Astrocyte (in vitro differentiated cells and primary cell): ENCODE measurements around the gene PRDM10. TPM values are rescaled to one million over a fixed set of nuclear protein-coding genes. Genes with fewer than 3 reads are reported as not detected.

Experiments used
- DNase-seq: peaks from one replicate; pipeline ENCODE4 v3.0.0-alpha.2; 2010; ENCODE audit warnings: low read depth
- FAIRE-seq: peaks from 2 replicates; lab custom pipeline; 2011; peaks lifted over from hg19 to GRCh38; lab: Jason Lieb, UNC
- H2AFZ ChIP-seq: 2 replicates; pipeline ENCODE4 v1.6.0; 2012; ENCODE audit warnings: low read depth, low read length, inconsistent platforms
- H3K27ac ChIP-seq: 2 replicates; pipeline ENCODE4 v1.5.1; 2011; ENCODE audit warnings: low read depth, low read length, inconsistent platforms
- H3K27me3 ChIP-seq: 2 replicates; pipeline ENCODE4 v1.6.0; 2011; ENCODE audit warnings: low read length, inconsistent platforms; ENCODE audit not compliant: insufficient read depth
- H3K36me3 ChIP-seq: 2 replicates; pipeline ENCODE4 v1.5.1; 2011; ENCODE audit warnings: low read length, inconsistent platforms; ENCODE audit not compliant: insufficient read depth
- H3K4me1 ChIP-seq: 2 replicates; pipeline ENCODE4 v1.5.1; 2011; ENCODE audit warnings: low read length, inconsistent platforms; ENCODE audit not compliant: insufficient read depth
- H3K4me2 ChIP-seq: 2 replicates; pipeline ENCODE4 v1.6.0; 2012; ENCODE audit warnings: low read length, inconsistent platforms
- H3K4me3 ChIP-seq: 2 replicates; pipeline ENCODE4 v1.5.1; 2011; ENCODE audit warnings: low read depth, mild to moderate bottlenecking, low read length, inconsistent platforms; ENCODE audit not compliant: insufficient read depth
- H3K79me2 ChIP-seq: 2 replicates; pipeline ENCODE4 v1.6.0; 2012; ENCODE audit warnings: mild to moderate bottlenecking, low read length, inconsistent platforms; ENCODE audit not compliant: insufficient read depth
- H3K9ac ChIP-seq: 2 replicates; pipeline ENCODE4 v1.6.0; 2012; ENCODE audit warnings: mild to moderate bottlenecking, low read length, inconsistent platforms
- H3K9me3 ChIP-seq: 2 replicates; pipeline ENCODE4 v1.5.1; 2012; ENCODE audit warnings: low read depth, mild to moderate bottlenecking, low read length, inconsistent platforms; ENCODE audit not compliant: insufficient read depth
- H4K20me1 ChIP-seq: 2 replicates; pipeline ENCODE4 v1.6.0; 2012; ENCODE audit warnings: low read length, inconsistent platforms; ENCODE audit not compliant: insufficient read depth
- H3K27ac Mint-ChIP-seq: one replicate; pipeline ENCODE4 v1.8.0; 2021; ENCODE audit warnings: mild to moderate bottlenecking, mixed read lengths; ENCODE audit not compliant: unreplicated experiment
- H3K27me3 Mint-ChIP-seq: one replicate; pipeline ENCODE4 v1.8.0; 2021; ENCODE audit warnings: low read depth, mixed read lengths; ENCODE audit not compliant: unreplicated experiment
- H3K36me3 Mint-ChIP-seq: one replicate; pipeline ENCODE4 v1.8.0; 2021; ENCODE audit warnings: low read depth, mixed read lengths; ENCODE audit not compliant: unreplicated experiment
- H3K4me1 Mint-ChIP-seq: one replicate; pipeline ENCODE4 v1.8.0; 2021; ENCODE audit warnings: low read depth, mixed read lengths; ENCODE audit not compliant: unreplicated experiment
- H3K4me3 Mint-ChIP-seq: one replicate; pipeline ENCODE4 v1.8.0; 2021; ENCODE audit warnings: mild to moderate bottlenecking, moderate library complexity, mixed read lengths; ENCODE audit not compliant: unreplicated experiment
- H3K9me3 Mint-ChIP-seq: one replicate; pipeline ENCODE4 v1.8.0; 2021; ENCODE audit warnings: mild to moderate bottlenecking, mixed read lengths; ENCODE audit not compliant: unreplicated experiment
- CTCF ChIP-seq: IDR thresholded peaks from 2 replicates; pipeline ENCODE4 v1.5.1; 2011; ENCODE audit warnings: low read depth, mild to moderate bottlenecking, inconsistent platforms, low read length, moderate library complexity; ENCODE audit not compliant: insufficient read depth
- EZH2 ChIP-seq: IDR thresholded peaks from 2 replicates; pipeline ENCODE4 v1.6.1; 2012; ENCODE audit warnings: mild to moderate bottlenecking, low read length, inconsistent platforms; ENCODE audit not compliant: insufficient read depth
- total RNA-seq: library from RNA; stranded (reverse); gene quantifications from 2 replicates; pipeline ENCODE4 v1.2.1, GENCODE V29; 2021

PRDM10 gene
- total RNA-seq, 1 donor from 2014 or later, result 10.1 TPM

- Histone ChIP-seq H3K79me2 (no peaks in the 10 kb centered on the region), H2AFZ (no peak overlapping the region), H3K27ac (no peak overlapping the region), H4K20me1 (no peaks in the 10 kb centered on the region), H3K4me3 (no peak overlapping the region), H3K4me1 (no peaks in the 10 kb centered on the region), H3K9me3 (no peaks in the 10 kb centered on the region), H3K36me3 (no peaks in the 10 kb centered on the region), H3K4me2 (no peak overlapping the region), H3K9ac (no peak overlapping the region), H3K27me3 (no peaks in the 10 kb centered on the region)
- H3K27ac Mint-ChIP-seq, result no peak overlapping the region
- no peak for FAIRE-seq
- TF ChIP-seq EZH2 (no peak), CTCF (no peak)
- peaks cover 2% of the 10 kb centered on the region for H3K4me1 Mint-ChIP-seq
- H3K27me3 Mint-ChIP-seq, result no peaks in the 10 kb centered on the region
- peaks cover 14% of the 10 kb centered on the region for H3K36me3 Mint-ChIP-seq
- H3K4me3 Mint-ChIP-seq, result no peak overlapping the region
- H3K9me3 Mint-ChIP-seq, result no peaks in the 10 kb centered on the region
- DNase-seq, result no peak
These were observed 64.9 kb downstream of the PRDM10 start for GRCh38 chr11:129937592-129938238.

- Histone ChIP-seq H4K20me1 (no peaks in the 10 kb centered on the region), H3K4me3 (no peak overlapping the region), H3K9ac (no peak overlapping the region), H3K4me2 (no peak overlapping the region), H3K79me2 (no peaks in the 10 kb centered on the region), H3K4me1 (no peaks in the 10 kb centered on the region), H3K27ac (no peak overlapping the region), H3K36me3 (no peaks in the 10 kb centered on the region), H3K27me3 (no peaks in the 10 kb centered on the region), H2AFZ (no peak overlapping the region), H3K9me3 (no peaks in the 10 kb centered on the region)
- DNase-seq, result no peak
- TF ChIP-seq CTCF (no peak), EZH2 (no peak)
- Mint-ChIP-seq H3K36me3 (peaks cover 11% of the 10 kb centered on the region), H3K27me3 (no peaks in the 10 kb centered on the region), H3K9me3 (no peaks in the 10 kb centered on the region), H3K27ac (no peak overlapping the region), H3K4me1 (peaks cover 2% of the 10 kb centered on the region), H3K4me3 (no peak overlapping the region)
- FAIRE-seq, result no peak
These were observed 66.9 kb downstream of the PRDM10 start for GRCh38 chr11:129935723-129936122.

- no peaks in the 10 kb centered on the region for H4K20me1 ChIP-seq
- no peak overlapping the region for H3K9ac ChIP-seq
- no peak for DNase-seq
- H3K27ac ChIP-seq, result no peak overlapping the region
- H3K4me1 Mint-ChIP-seq, result peaks cover 3% of the 10 kb centered on the region
- H3K9me3 ChIP-seq, result no peaks in the 10 kb centered on the region
- no peaks in the 10 kb centered on the region for H3K36me3 ChIP-seq
- peaks cover 9% of the 10 kb centered on the region for H3K36me3 Mint-ChIP-seq
- H3K27me3 Mint-ChIP-seq, result no peaks in the 10 kb centered on the region
- no peak overlapping the region for H2AFZ ChIP-seq
- no peaks in the 10 kb centered on the region for H3K27me3 ChIP-seq
- H3K4me1 ChIP-seq, result peaks cover 8% of the 10 kb centered on the region
- H3K9me3 Mint-ChIP-seq, result no peaks in the 10 kb centered on the region
- no peak overlapping the region for H3K4me3 Mint-ChIP-seq
- H3K79me2 ChIP-seq, result no peaks in the 10 kb centered on the region
- FAIRE-seq, result no peak
- no peak overlapping the region for H3K27ac Mint-ChIP-seq
- TF ChIP-seq CTCF (no peak), EZH2 (no peak)
- no peak overlapping the region for H3K4me3 ChIP-seq
- no peak overlapping the region for H3K4me2 ChIP-seq
These were observed 68.7 kb downstream of the PRDM10 start for GRCh38 chr11:129933891-129934290.
